Nephron (organoid): ENCODE results near the gene KRTCAP2.
"Not testable (repeated sequence)": the region's sequence is repeated elsewhere in the genome, so short reads cannot be mapped to it uniquely, and the experiment has no call there.

ENCODE experiments used
- H3K27ac Mint-ChIP-seq, 3 experiments: 2 replicates each; pipeline ENCODE4 v1.8.0; 2020; ENCODE audit warnings: mixed read lengths in 3 of 3, mild to moderate bottlenecking in 2 of 3, moderate library complexity in 1 of 3
- H3K27me3 Mint-ChIP-seq: 2 replicates; pipeline ENCODE4 v1.8.0; 2021; ENCODE audit warnings: low read depth, mild to moderate bottlenecking, moderate library complexity, mixed read lengths
- H3K36me3 Mint-ChIP-seq: 2 replicates; pipeline ENCODE4 v1.8.0; 2020; ENCODE audit warnings: low read depth, mixed read lengths
- H3K4me1 Mint-ChIP-seq: 2 replicates; pipeline ENCODE4 v1.8.0; 2020; ENCODE audit warnings: mixed read lengths
- H3K4me3 Mint-ChIP-seq, 3 experiments: 2 replicates each; pipeline ENCODE4 v1.8.0; 2020; ENCODE audit warnings: mild to moderate bottlenecking in 3 of 3, mixed read lengths in 3 of 3, moderate library complexity in 2 of 3
- H3K9me3 Mint-ChIP-seq: 2 replicates; pipeline ENCODE4 v1.8.0; 2020; ENCODE audit warnings: mixed read lengths
- CTCF ChIP-seq, 3 experiments: fragments of 200-600 bp; sonication (generic); IDR thresholded peaks; one replicate each; pipeline ENCODE4 v1.5.0; 2021; ENCODE audit warnings: antibody characterized with exemption in 3 of 3; ENCODE audit not compliant: unreplicated experiment in 3 of 3

Gene KRTCAP2

GRCh38 chr1:155195201-155196102, 22.3 kb upstream of the KRTCAP2 start:
- Mint-ChIP-seq H3K36me3 (peaks cover 18% of the 10 kb centered on the region), H3K9me3 (no peaks in the 10 kb centered on the region)
- no peak for TF ChIP-seq CTCF (IDR thresholded peaks at IDR 0.05; ENCODE audit: unreplicated experiment in 3 of 3)

GRCh38 chr1:155193991-155194240, 20.8 kb upstream of the KRTCAP2 start:
- Mint-ChIP-seq H3K4me1 (peaks cover 22% of the 10 kb centered on the region), H3K4me3 (peak overlapping the region; percentile 89 to 91 (median 89)), H3K27ac (peak overlapping the region; percentile 92 to 99 (median 98)), H3K36me3 (peaks cover 18% of the 10 kb centered on the region)
- H3K27me3 Mint-ChIP-seq, H3K9me3 Mint-ChIP-seq: not testable (repeated sequence)

More at GRCh38 chr1:155195201-155196102, 22.3 kb upstream of the KRTCAP2 start:
- H3K27me3 Mint-ChIP-seq = no peaks in the 10 kb centered on the region
- H3K4me1 Mint-ChIP-seq = peaks cover 22% of the 10 kb centered on the region
- peak overlapping the region; percentile 83 to 86 (median 85) for H3K4me3 Mint-ChIP-seq
- H3K27ac Mint-ChIP-seq = peak overlapping the region; percentile 11 to 94 (median 37)

GRCh38 chr1:155193275-155193990, 20.3 kb upstream of the KRTCAP2 start:
- Mint-ChIP-seq H3K4me3 (peak overlapping the region; percentile 89 to 91 (median 89)), H3K9me3 (no peaks in the 10 kb centered on the region), H3K36me3 (peaks cover 18% of the 10 kb centered on the region), H3K27ac (peak overlapping the region; percentile 92 to 99 (median 98)), H3K27me3 (no peaks in the 10 kb centered on the region), H3K4me1 (peaks cover 22% of the 10 kb centered on the region)
- peak; percentile 98 to 99 (median 99) for TF ChIP-seq CTCF (IDR thresholded peaks at IDR 0.05; ENCODE audit: unreplicated experiment in 3 of 3)

GRCh38 chr1:155192346-155193274, 19.5 kb upstream of the KRTCAP2 start:
- H3K4me1 Mint-ChIP-seq = peaks cover 27% of the 10 kb centered on the region
- H3K27ac Mint-ChIP-seq = peak overlapping the region; percentile 92 to 99 (median 98)
- peaks cover 3% of the 10 kb centered on the region for H3K9me3 Mint-ChIP-seq
- peaks cover 3% of the 10 kb centered on the region for H3K27me3 Mint-ChIP-seq
- H3K4me3 Mint-ChIP-seq = peak overlapping the region; percentile 89 to 91 (median 89)
- peaks cover 10% of the 10 kb centered on the region for H3K36me3 Mint-ChIP-seq
- no peak for TF ChIP-seq CTCF (IDR thresholded peaks at IDR 0.05; ENCODE audit: unreplicated experiment in 3 of 3)

- Mint-ChIP-seq H3K27ac (peak overlapping the region; percentile 84 to 98 (median 93)), H3K9me3 (peaks cover 3% of the 10 kb centered on the region), H3K4me3 (peak overlapping the region; percentile 62 to 69 (median 63)), H3K4me1 (peaks cover 27% of the 10 kb centered on the region), H3K27me3 (peaks cover 3% of the 10 kb centered on the region), H3K36me3 (peaks cover 5% of the 10 kb centered on the region)
- no peak for TF ChIP-seq CTCF (IDR thresholded peaks at IDR 0.05; ENCODE audit: unreplicated experiment in 3 of 3)
Measured at GRCh38 chr1:155191904-155192303, 18.8 kb upstream of the KRTCAP2 start.

- not testable (repeated sequence) for H3K4me3 Mint-ChIP-seq, H3K9me3 Mint-ChIP-seq, H3K27ac Mint-ChIP-seq
Measured at GRCh38 chr1:155189926-155190325, 16.8 kb upstream of the KRTCAP2 start.

More at GRCh38 chr1:155189926-155190325, 16.8 kb upstream of the KRTCAP2 start:
- peaks cover 19% of the 10 kb centered on the region for H3K4me1 Mint-ChIP-seq
- not testable (repeated sequence) for H3K27me3 Mint-ChIP-seq, H3K36me3 Mint-ChIP-seq
